Activated CD4-positive, alpha-beta T cell treated with anti-CD3 and anti-CD28 coated beads, Interleukin-2, amount 50 U/mL, for 48 hours (primary cell): Measurements from ENCODE around the gene CUX1.
"Not testable (repeated sequence)": the region's sequence is repeated elsewhere in the genome, so short reads cannot be mapped to it uniquely, and the experiment has no call there.

Experiments used
- DNase-seq, 2 experiments: peaks; one replicate each; pipeline ENCODE4 v3.0.0-alpha.2; 2020

Gene CUX1

GRCh38 chr7:102021841-102022618 lies 204.6 kb downstream of the CUX1 start:
- no peak for DNase-seq

- DNase-seq, result no peak
Observed at GRCh38 chr7:102024005-102024768, 206.8 kb downstream of the CUX1 start.

GRCh38 chr7:102024769-102025391 lies 207.5 kb downstream of the CUX1 start:
- no peak for DNase-seq

GRCh38 chr7:102025777-102026176 lies 208.4 kb downstream of the CUX1 start:
- not testable (repeated sequence) for DNase-seq

- no peak for DNase-seq
Observed at GRCh38 chr7:102028206-102028826, 210.9 kb downstream of the CUX1 start.

GRCh38 chr7:102029616-102030015 lies 212.2 kb downstream of the CUX1 start:
- DNase-seq, result no peak

- no peak for DNase-seq
Observed at GRCh38 chr7:102030696-102031095, 213.3 kb downstream of the CUX1 start.

- DNase-seq, result no peak
Observed at GRCh38 chr7:102036958-102037357, 219.5 kb downstream of the CUX1 start.

- no peak for DNase-seq
Observed at GRCh38 chr7:102039706-102040105, 222.3 kb downstream of the CUX1 start.

- no peak for DNase-seq
Observed at GRCh38 chr7:102040569-102040968, 223.1 kb downstream of the CUX1 start.

- DNase-seq, result no peak
Observed at GRCh38 chr7:102042016-102042656, 224.7 kb downstream of the CUX1 start.

- DNase-seq, result not testable (repeated sequence)
Observed at GRCh38 chr7:102042796-102043195, 225.4 kb downstream of the CUX1 start.

GRCh38 chr7:102044641-102044983 lies 227.2 kb downstream of the CUX1 start:
- no peak for DNase-seq

GRCh38 chr7:102044984-102045673 lies 227.7 kb downstream of the CUX1 start:
- no peak for DNase-seq

GRCh38 chr7:102045681-102046372 lies 228.4 kb downstream of the CUX1 start:
- no peak for DNase-seq

GRCh38 chr7:102046373-102047117 lies 229.1 kb downstream of the CUX1 start:
- DNase-seq, result no peak

- DNase-seq, result no peak
Observed at GRCh38 chr7:102047167-102047566, 229.7 kb downstream of the CUX1 start.

GRCh38 chr7:102049765-102050164 lies 232.3 kb downstream of the CUX1 start:
- DNase-seq, result no peak

- no peak for DNase-seq
Observed at GRCh38 chr7:102050864-102051460, 233.5 kb downstream of the CUX1 start.

- not testable (repeated sequence) for DNase-seq
Observed at GRCh38 chr7:102051736-102052135, 234.3 kb downstream of the CUX1 start.
